ENCODE data around the gene CMTM4.

The CMTM4 gene

DNA sequence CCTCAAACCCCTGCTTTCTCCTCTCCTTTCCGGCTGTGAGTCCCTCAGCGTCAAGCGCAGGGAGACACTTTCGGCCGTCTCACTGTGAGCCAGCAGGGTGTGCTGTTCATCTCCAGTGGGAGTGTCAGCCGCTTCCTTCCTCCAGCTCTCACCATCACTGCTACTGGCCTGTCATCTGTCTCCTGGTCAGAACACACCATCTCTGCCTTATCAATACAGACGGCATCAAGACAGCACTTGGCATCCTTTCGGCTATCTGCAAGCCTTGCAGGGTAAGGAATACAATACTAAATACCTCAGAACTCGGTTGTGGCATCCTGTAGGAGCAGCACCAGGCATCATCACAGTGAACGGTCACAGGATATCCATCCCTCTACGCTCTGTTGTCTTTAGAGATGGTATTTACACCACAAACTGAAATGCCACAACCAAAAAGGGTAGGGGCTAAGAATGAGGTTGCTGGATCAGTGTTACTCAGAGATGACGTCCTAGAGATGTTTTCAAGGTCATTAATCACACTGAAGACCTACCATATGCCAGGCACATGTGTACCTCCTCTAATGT is 20.7 kb upstream of the CMTM4 start:
- H3K36me3 Mint-ChIP-seq = peaks cover 4% of the 10 kb centered on the region
- H3K27me3 Mint-ChIP-seq = peaks cover 4% of the 10 kb centered on the region
- no peaks in the 10 kb centered on the region for H3K9me3 Mint-ChIP-seq
- ATAC-seq (ENCODE audit: low read depth) (no peak), DNase-seq (ENCODE audit: low spot score in 2 of 2) (no peak)
- H3K27ac Mint-ChIP-seq = no peak overlapping the region
- no peaks in the 10 kb centered on the region for H3K4me1 Mint-ChIP-seq
- no peak overlapping the region for H3K4me3 Mint-ChIP-seq

DNA sequence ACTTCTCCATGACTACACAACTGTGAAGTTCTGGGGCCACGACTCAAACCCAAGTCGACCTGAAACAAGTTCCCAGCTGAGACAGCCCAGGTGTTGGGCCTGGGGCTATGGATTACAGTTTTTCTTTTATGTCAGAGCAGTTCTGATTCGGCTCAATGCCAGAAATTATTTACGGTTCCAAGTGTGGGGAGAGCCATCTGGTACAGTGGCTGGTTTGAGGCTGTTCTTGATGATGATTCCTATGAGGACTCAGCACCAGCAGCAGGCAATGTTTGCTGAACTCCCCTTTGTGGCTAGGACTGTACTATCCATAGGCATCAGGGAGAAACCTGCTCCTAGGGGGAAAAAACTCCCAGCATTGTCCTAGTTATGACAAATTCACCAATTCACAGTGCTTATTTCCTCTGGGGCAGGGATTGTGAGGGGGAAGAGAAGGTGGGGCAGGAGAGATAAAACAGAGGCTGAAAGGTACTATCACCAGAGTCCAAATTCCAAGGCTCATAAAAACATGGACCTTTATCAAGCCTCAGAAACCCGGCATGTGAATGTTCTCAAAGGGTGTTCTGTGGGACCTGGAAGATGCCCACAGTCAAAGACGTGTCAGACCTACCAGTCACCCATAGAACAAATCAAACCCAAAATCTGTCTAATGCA is 18.2 kb upstream of the CMTM4 start:
- Mint-ChIP-seq H3K4me3 (no peak overlapping the region), H3K36me3 (peaks cover 4% of the 10 kb centered on the region), H3K9me3 (no peaks in the 10 kb centered on the region), H3K27ac (no peak overlapping the region), H3K27me3 (peaks cover 8% of the 10 kb centered on the region), H3K4me1 (no peaks in the 10 kb centered on the region)
- ATAC-seq (ENCODE audit: low read depth) = no peak
- DNase-seq (ENCODE audit: low spot score in 2 of 2) = no peak

- no peak for ATAC-seq (ENCODE audit: low read depth)
- H3K36me3 Mint-ChIP-seq = peaks cover 4% of the 10 kb centered on the region
- no peaks in the 10 kb centered on the region for H3K9me3 Mint-ChIP-seq
- peaks cover 8% of the 10 kb centered on the region for H3K27me3 Mint-ChIP-seq
- H3K4me1 Mint-ChIP-seq = no peaks in the 10 kb centered on the region
- no peak for DNase-seq (ENCODE audit: low spot score in 2 of 2)
- H3K27ac Mint-ChIP-seq = no peak overlapping the region
- no peak overlapping the region for H3K4me3 Mint-ChIP-seq
Observed at GRCh38 chr16:66714062-66714461, 17.5 kb upstream of the CMTM4 start.

GRCh38 chr16:66713076-66713475 is 16.5 kb upstream of the CMTM4 start:
- peaks cover 10% of the 10 kb centered on the region for H3K27me3 Mint-ChIP-seq
- H3K36me3 Mint-ChIP-seq = peaks cover 4% of the 10 kb centered on the region
- DNase-seq (ENCODE audit: low spot score in 2 of 2) (no peak), ATAC-seq (ENCODE audit: low read depth) (no peak)
- no peaks in the 10 kb centered on the region for H3K4me1 Mint-ChIP-seq
- no peak overlapping the region for H3K4me3 Mint-ChIP-seq
- H3K27ac Mint-ChIP-seq = no peak overlapping the region
- H3K9me3 Mint-ChIP-seq = no peaks in the 10 kb centered on the region

- peaks cover 10% of the 10 kb centered on the region for H3K27me3 Mint-ChIP-seq
- ATAC-seq (ENCODE audit: low read depth) (no peak), DNase-seq (ENCODE audit: low spot score in 2 of 2) (no peak)
- H3K36me3 Mint-ChIP-seq = peaks cover 4% of the 10 kb centered on the region
- no peaks in the 10 kb centered on the region for H3K4me1 Mint-ChIP-seq
- H3K4me3 Mint-ChIP-seq = no peak overlapping the region
- H3K27ac Mint-ChIP-seq = no peak overlapping the region
- H3K9me3 Mint-ChIP-seq = no peaks in the 10 kb centered on the region
Observed at GRCh38 chr16:66712512-66712911, 16.0 kb upstream of the CMTM4 start.

- DNase-seq (ENCODE audit: low spot score in 2 of 2) = no peak
- Mint-ChIP-seq H3K4me1 (no peaks in the 10 kb centered on the region), H3K27ac (no peak overlapping the region), H3K36me3 (peaks cover 4% of the 10 kb centered on the region), H3K27me3 (peaks cover 10% of the 10 kb centered on the region), H3K9me3 (no peaks in the 10 kb centered on the region), H3K4me3 (no peak overlapping the region)
- no peak for ATAC-seq (ENCODE audit: low read depth)
Observed at GRCh38 chr16:66711581-66711980, 15.0 kb upstream of the CMTM4 start.

DNA sequence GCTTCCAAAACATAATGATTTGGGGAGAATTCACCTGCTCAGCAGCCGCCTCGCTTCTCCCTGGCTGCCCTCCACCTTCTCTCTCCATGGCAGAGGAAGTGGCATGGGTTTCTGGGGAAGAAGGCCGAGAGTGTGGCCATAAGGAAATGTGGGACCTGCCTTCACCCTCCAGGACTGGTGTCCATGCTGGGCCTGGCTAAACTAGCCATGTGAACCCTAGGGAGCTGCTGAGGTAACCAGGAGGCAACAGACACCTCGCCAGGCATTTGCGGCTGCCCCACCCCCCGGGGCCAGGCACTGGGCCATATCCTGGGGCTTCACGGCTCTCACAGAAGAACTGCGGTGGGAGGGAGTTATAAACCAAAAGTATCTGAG is 9.9 kb upstream of the CMTM4 start:
- Mint-ChIP-seq H3K27ac (no peak overlapping the region), H3K4me1 (no peaks in the 10 kb centered on the region), H3K4me3 (no peak overlapping the region), H3K36me3 (no peaks in the 10 kb centered on the region), H3K9me3 (no peaks in the 10 kb centered on the region), H3K27me3 (peaks cover 7% of the 10 kb centered on the region)
- ATAC-seq (ENCODE audit: low read depth) (no peak), DNase-seq (ENCODE audit: low spot score in 2 of 2) (no peak)

GRCh38 chr16:66705790-66706505 is 9.4 kb upstream of the CMTM4 start:
- peaks cover 7% of the 10 kb centered on the region for H3K27me3 Mint-ChIP-seq
- no peaks in the 10 kb centered on the region for H3K9me3 Mint-ChIP-seq
- H3K27ac Mint-ChIP-seq = no peak overlapping the region
- H3K4me1 Mint-ChIP-seq = peaks cover under 1% of the 10 kb centered on the region
- ATAC-seq (ENCODE audit: low read depth) (no peak), DNase-seq (ENCODE audit: low spot score in 2 of 2) (no peak)
- no peak overlapping the region for H3K4me3 Mint-ChIP-seq
- no peaks in the 10 kb centered on the region for H3K36me3 Mint-ChIP-seq

GRCh38 chr16:66703406-66704215 is 7.1 kb upstream of the CMTM4 start:
- DNase-seq (ENCODE audit: low spot score in 2 of 2) (no peak), ATAC-seq (ENCODE audit: low read depth) (no peak)
- Mint-ChIP-seq H3K27me3 (no peaks in the 10 kb centered on the region), H3K4me3 (no peak overlapping the region), H3K36me3 (no peaks in the 10 kb centered on the region), H3K27ac (no peak overlapping the region), H3K4me1 (peaks cover 2% of the 10 kb centered on the region), H3K9me3 (no peaks in the 10 kb centered on the region)

DNA sequence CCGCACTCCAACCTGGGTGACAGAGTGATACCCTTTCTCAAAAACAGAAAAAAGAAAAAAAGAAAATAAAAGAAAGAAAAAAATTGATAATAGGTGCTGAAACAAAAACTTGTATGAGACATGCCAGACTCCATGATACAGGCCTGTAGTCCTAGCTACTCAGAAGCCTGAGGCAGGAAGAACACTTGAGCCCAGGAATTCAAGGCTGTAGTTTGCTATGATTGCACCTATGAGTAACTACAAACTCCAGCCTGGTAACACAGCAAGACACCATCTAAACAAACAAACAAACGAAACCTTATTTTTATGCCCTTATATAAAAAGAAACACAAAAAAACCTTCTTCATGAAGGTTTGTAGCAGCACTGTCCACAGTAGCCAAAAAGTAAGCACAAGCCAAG is 5.0 kb upstream of the CMTM4 start:
- ATAC-seq (ENCODE audit: low read depth) = no peak
- Mint-ChIP-seq H3K4me1 (peaks cover 2% of the 10 kb centered on the region), H3K36me3 (no peaks in the 10 kb centered on the region), H3K27me3 (no peaks in the 10 kb centered on the region), H3K4me3 (no peak overlapping the region), H3K27ac (no peak overlapping the region), H3K9me3 (no peaks in the 10 kb centered on the region)
- DNase-seq (ENCODE audit: low spot score in 2 of 2) = no peak

GRCh38 chr16:66701026-66701425 is 4.5 kb upstream of the CMTM4 start:
- Mint-ChIP-seq H3K27me3 (no peaks in the 10 kb centered on the region), H3K36me3 (no peaks in the 10 kb centered on the region), H3K4me3 (no peak overlapping the region), H3K9me3 (no peaks in the 10 kb centered on the region), H3K27ac (no peak overlapping the region), H3K4me1 (peaks cover 2% of the 10 kb centered on the region)
- ATAC-seq (ENCODE audit: low read depth) (no peak), DNase-seq (ENCODE audit: low spot score in 2 of 2) (no peak)

DNA sequence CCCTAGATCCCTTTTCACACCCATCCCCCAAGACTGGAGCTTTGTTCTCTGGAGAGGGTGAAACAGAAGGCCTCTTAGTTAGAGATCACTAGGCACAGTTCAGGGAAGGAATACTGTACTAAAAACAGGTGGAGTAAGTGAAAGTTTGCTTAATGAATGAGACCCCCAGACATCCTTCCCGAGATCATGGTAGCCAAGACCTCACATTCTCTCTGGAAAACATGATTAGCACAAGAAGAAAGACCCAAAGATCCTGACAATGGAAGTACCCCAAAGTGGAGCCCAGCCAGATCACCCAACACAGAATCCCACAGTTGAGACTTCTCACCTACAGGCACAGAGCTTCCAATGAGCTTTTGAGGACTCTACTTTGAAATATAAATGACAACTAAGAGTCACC is 3.4 kb upstream of the CMTM4 start:
- H3K27ac Mint-ChIP-seq = no peak overlapping the region
- H3K4me1 Mint-ChIP-seq = peaks cover 8% of the 10 kb centered on the region
- no peak overlapping the region for H3K4me3 Mint-ChIP-seq
- no peaks in the 10 kb centered on the region for H3K27me3 Mint-ChIP-seq
- H3K36me3 Mint-ChIP-seq = no peaks in the 10 kb centered on the region
- no peaks in the 10 kb centered on the region for H3K9me3 Mint-ChIP-seq
- DNase-seq (ENCODE audit: low spot score in 2 of 2) (no peak), ATAC-seq (ENCODE audit: low read depth) (no peak)

DNA sequence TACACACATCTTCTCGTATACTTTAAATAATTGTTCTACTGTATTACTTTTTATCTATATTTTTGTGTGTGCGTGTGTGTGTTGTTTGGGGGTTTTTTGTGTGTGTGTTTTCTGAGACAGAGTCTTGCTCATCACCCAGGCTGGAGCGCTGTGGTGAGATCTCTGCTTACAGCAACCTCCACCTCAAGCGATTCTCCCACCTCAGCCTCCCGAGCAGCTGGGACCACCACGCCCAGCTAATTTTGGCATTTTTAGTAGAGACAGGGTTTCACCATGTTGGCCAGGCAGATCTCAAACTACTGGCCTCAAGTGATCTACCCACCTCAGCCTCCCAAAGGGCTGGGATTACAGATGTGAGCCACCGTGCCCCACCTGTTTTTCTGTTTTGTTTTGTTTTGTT is 1.5 kb upstream of the CMTM4 start:
- Mint-ChIP-seq H3K27me3 (peaks cover 6% of the 10 kb centered on the region), H3K4me3 (peak overlapping the region; percentile 47), H3K4me1 (peaks cover 8% of the 10 kb centered on the region), H3K27ac (no peak overlapping the region), H3K9me3 (no peaks in the 10 kb centered on the region), H3K36me3 (no peaks in the 10 kb centered on the region)
- no peak for DNase-seq (ENCODE audit: low spot score in 2 of 2)
- no peak for ATAC-seq (ENCODE audit: low read depth)

DNA sequence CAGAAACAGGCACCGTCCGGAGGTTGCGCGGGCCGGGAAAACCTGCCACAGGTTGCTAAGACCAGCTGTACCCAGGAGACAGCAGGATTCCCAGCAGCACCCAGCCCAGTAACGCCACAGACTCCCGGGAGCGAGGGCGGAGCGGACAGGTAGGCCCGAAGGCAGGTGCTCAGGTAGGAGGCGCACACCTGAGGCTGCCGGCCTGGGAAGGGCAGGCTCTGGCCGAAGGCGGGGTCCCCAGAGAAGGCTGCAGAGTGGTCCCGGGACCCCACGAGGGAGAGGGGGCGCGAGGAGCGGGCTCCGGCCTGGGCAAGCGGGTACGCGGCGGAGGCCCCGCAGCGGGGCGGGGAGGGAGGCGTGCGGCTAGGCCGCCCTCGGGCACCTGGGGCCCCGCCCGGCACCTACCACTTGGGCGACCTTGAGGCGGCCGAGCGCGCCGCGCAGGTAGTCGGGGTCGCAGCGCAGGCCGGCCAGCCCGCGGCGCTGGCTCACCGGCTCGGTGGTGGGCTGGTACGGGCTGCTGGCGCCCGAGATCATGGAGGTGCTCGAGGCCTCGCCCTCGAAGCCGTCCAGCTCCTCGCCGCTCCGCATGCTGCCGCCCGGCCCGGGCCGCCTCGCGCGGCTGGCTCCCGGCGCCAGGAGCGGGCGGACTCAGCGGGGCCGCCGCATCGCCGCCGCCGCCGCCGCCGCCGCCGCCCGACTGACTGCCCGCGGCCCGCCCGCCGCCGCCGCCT is 441 bp downstream of the CMTM4 start:
- no peaks in the 10 kb centered on the region for H3K9me3 Mint-ChIP-seq
- DNase-seq (ENCODE audit: low spot score in 2 of 2) = peak; percentile 18 to 46

More for the DNA sequence above, 441 bp downstream of the CMTM4 start:
- H3K4me1 Mint-ChIP-seq = peaks cover 8% of the 10 kb centered on the region
- H3K27ac Mint-ChIP-seq = no peak overlapping the region
- peaks cover 7% of the 10 kb centered on the region for H3K27me3 Mint-ChIP-seq
- ATAC-seq (ENCODE audit: low read depth) = peak; percentile 44
- peak overlapping the region; percentile 84 for H3K4me3 Mint-ChIP-seq
- no peaks in the 10 kb centered on the region for H3K36me3 Mint-ChIP-seq
